Fibroblast of mammary gland (primary cell): Measurements from ENCODE around the gene TXNDC2.

Experiments used
- DNase-seq: peaks from one replicate; pipeline ENCODE4 v3.0.0-alpha.2; 2010; ENCODE audit warnings: low read depth
- H3K4me3 ChIP-seq: 2 replicates; pipeline ENCODE4 v1.5.1; 2011; ENCODE audit warnings: low read depth, mild to moderate bottlenecking, low read length, moderate library complexity; ENCODE audit not compliant: control insufficient read depth
- CTCF ChIP-seq: conservative IDR thresholded peaks from 2 replicates; pipeline ENCODE4 v1.5.1; 2011; ENCODE audit warnings: low read depth, low read length, inconsistent platforms; ENCODE audit not compliant: control insufficient read depth, insufficient read depth

TXNDC2 gene

GRCh38 chr18:9860682-9861081 lies 25.1 kb upstream of the TXNDC2 start:
- no peak for DNase-seq
- TF ChIP-seq CTCF = no peak
- no peak overlapping the region for H3K4me3 ChIP-seq

- H3K4me3 ChIP-seq = no peak overlapping the region
- TF ChIP-seq CTCF = no peak
- DNase-seq = no peak
These were observed 24.6 kb upstream of the TXNDC2 start for GRCh38 chr18:9861157-9861556.

- no peak for DNase-seq
- TF ChIP-seq CTCF = no peak
- H3K4me3 ChIP-seq = no peak overlapping the region
These were observed 23.8 kb upstream of the TXNDC2 start for GRCh38 chr18:9861933-9862332.

GRCh38 chr18:9862686-9863085 lies 23.1 kb upstream of the TXNDC2 start:
- no peak for TF ChIP-seq CTCF
- DNase-seq = no peak
- no peak overlapping the region for H3K4me3 ChIP-seq

- H3K4me3 ChIP-seq = no peak overlapping the region
- no peak for DNase-seq
- no peak for TF ChIP-seq CTCF
These were observed 22.5 kb upstream of the TXNDC2 start for GRCh38 chr18:9863282-9863681.

GRCh38 chr18:9865764-9866490 lies 19.8 kb upstream of the TXNDC2 start:
- TF ChIP-seq CTCF = no peak
- H3K4me3 ChIP-seq = no peak overlapping the region
- no peak for DNase-seq

- H3K4me3 ChIP-seq = no peak overlapping the region
- TF ChIP-seq CTCF = no peak
- no peak for DNase-seq
These were observed 19.1 kb upstream of the TXNDC2 start for GRCh38 chr18:9866627-9867026.
